Glutamatergic neuron (in vitro differentiated cells): ENCODE data around the gene PIEZO1. TPM values are rescaled to one million over a fixed set of nuclear protein-coding genes. Genes with fewer than 3 reads are reported as not detected.
A peak's percentile ranks its signal among the peaks of the same experiment; 100 is the strongest.

Experiments
- DNase-seq: peaks from one replicate; pipeline ENCODE4 v3.0.0; 2022
- H3K27ac Mint-ChIP-seq: one replicate; pipeline ENCODE4 v1.8.0; 2020; ENCODE audit warnings: mild to moderate bottlenecking, mixed read lengths, inconsistent platforms; ENCODE audit not compliant: unreplicated experiment
- H3K27me3 Mint-ChIP-seq: one replicate; pipeline ENCODE4 v1.8.0; 2020; ENCODE audit warnings: mild to moderate bottlenecking, moderate library complexity, mixed read lengths, inconsistent platforms; ENCODE audit not compliant: unreplicated experiment
- H3K36me3 Mint-ChIP-seq: one replicate; pipeline ENCODE4 v1.8.0; 2020; ENCODE audit warnings: mild to moderate bottlenecking, mixed read lengths, inconsistent platforms; ENCODE audit not compliant: unreplicated experiment
- H3K4me1 Mint-ChIP-seq: one replicate; pipeline ENCODE4 v1.8.0; 2020; ENCODE audit warnings: mild to moderate bottlenecking, low read depth, mixed read lengths, inconsistent platforms; ENCODE audit not compliant: unreplicated experiment
- H3K4me3 Mint-ChIP-seq: one replicate; pipeline ENCODE4 v1.8.0; 2020; ENCODE audit warnings: mild to moderate bottlenecking, mixed read lengths, inconsistent platforms; ENCODE audit not compliant: unreplicated experiment
- H3K9me3 Mint-ChIP-seq: one replicate; pipeline ENCODE4 v1.8.0; 2020; ENCODE audit warnings: mild to moderate bottlenecking, moderate library complexity, mixed read lengths, inconsistent platforms; ENCODE audit not compliant: unreplicated experiment
- CTCF ChIP-seq: fragments of 200-600 bp; sonication (generic); IDR thresholded peaks from one replicate; pipeline ENCODE4 v1.5.0; 2021; ENCODE audit not compliant: partially characterized antibody, unreplicated experiment
- total RNA-seq: library from RNA; stranded (reverse); fragmentation: NEBNext Ultra II Directional; extraction: Animal tissue kit (Norgen Biotek cat#: 25700); gene quantifications from one replicate; pipeline ENCODE4 v1.2.1, GENCODE V29; 2021; ENCODE audit not compliant: unreplicated experiment

PIEZO1 gene
- total RNA-seq, 1 donor from 2014 or later = 12.3 TPM

GRCh38 chr16:88758227-88758943, 26.6 kb downstream of the PIEZO1 start:
- Mint-ChIP-seq H3K27ac (no peak overlapping the region), H3K9me3 (no peaks in the 10 kb centered on the region), H3K4me3 (no peak overlapping the region), H3K27me3 (peaks cover 2% of the 10 kb centered on the region), H3K4me1 (peaks cover 7% of the 10 kb centered on the region), H3K36me3 (no peaks in the 10 kb centered on the region)
- DNase-seq = no peak
- no peak for TF ChIP-seq CTCF

GRCh38 chr16:88755745-88756443, 29.1 kb downstream of the PIEZO1 start:
- Mint-ChIP-seq H3K4me1 (peaks cover 7% of the 10 kb centered on the region), H3K9me3 (no peaks in the 10 kb centered on the region), H3K36me3 (no peaks in the 10 kb centered on the region), H3K27me3 (peaks cover 2% of the 10 kb centered on the region), H3K27ac (no peak overlapping the region), H3K4me3 (no peak overlapping the region)
- no peak for DNase-seq
- no peak for TF ChIP-seq CTCF

GRCh38 chr16:88754912-88755744, 29.9 kb downstream of the PIEZO1 start:
- Mint-ChIP-seq H3K36me3 (no peaks in the 10 kb centered on the region), H3K4me1 (peaks cover 5% of the 10 kb centered on the region), H3K4me3 (no peak overlapping the region), H3K27ac (no peak overlapping the region), H3K27me3 (peaks cover 2% of the 10 kb centered on the region), H3K9me3 (no peaks in the 10 kb centered on the region)
- DNase-seq = no peak
- peak; percentile 33 for TF ChIP-seq CTCF

DNA sequence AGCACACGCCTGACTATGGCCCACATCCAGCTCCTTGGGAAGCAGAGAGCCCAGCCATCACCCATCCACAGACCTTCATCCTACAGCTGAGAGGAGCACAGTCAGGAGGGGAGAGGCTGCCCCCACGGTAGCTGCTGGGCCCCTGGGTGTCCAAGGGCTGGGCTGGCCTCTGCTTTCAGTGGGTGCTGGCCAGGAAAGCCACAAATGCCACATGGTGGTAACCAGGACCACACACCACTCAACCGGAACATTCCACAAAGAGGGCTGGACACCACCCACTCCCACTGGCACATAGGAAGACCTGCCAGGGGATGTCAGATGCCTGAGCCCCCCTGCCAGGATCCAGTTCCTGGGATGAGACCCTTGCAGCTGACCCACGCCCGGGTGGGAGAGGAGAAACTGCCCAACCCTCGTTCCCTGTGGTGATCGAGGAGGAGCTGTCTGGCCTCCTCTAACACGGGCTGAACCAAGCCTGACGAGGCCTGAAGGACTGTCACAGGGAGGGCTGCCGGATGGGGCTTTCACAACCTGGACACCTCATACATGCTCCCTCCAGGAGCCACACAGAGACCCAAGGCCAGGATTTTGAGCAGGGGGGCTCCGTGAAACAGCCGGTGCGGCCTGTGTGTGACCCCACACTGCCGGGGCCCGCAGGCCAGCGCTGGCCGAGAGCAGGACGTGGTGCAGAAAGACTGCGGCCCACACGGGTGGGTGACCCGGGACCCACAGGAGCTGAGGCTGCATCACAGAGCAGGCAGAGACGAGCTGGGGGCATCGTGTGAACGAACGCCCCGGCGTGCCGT, 30.7 kb downstream of the PIEZO1 start:
- no peak for DNase-seq
- no peaks in the 10 kb centered on the region for H3K36me3 Mint-ChIP-seq
- no peak for TF ChIP-seq CTCF
- no peak overlapping the region for H3K4me3 Mint-ChIP-seq
- H3K4me1 Mint-ChIP-seq = peaks cover 3% of the 10 kb centered on the region
- no peaks in the 10 kb centered on the region for H3K9me3 Mint-ChIP-seq
- peaks cover 2% of the 10 kb centered on the region for H3K27me3 Mint-ChIP-seq
- H3K27ac Mint-ChIP-seq = no peak overlapping the region
